Measurements from ENCODE around the gene NR0B2.

DNA sequence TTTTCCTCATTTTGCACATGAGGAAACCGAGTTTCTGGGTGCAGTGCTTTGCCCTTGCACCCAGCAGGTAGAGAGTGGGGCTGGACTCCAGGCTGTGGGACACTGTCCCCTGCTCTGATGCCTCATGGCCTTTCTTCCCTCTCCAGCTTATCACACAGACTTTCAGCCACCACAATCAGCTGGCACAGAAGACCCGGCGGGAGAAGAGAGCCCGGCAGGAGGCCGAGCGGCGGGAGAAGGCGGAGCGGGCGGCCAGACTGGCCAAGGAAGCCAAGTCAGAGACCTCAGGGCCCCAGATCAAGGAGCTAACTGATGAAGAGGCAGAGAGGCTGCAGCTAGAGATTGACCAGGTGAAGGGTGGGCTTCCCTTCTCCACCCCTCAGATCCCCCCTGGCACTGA is 27.5 kb upstream of the NR0B2 start:
- TF ChIP-seq, protein P1, sequence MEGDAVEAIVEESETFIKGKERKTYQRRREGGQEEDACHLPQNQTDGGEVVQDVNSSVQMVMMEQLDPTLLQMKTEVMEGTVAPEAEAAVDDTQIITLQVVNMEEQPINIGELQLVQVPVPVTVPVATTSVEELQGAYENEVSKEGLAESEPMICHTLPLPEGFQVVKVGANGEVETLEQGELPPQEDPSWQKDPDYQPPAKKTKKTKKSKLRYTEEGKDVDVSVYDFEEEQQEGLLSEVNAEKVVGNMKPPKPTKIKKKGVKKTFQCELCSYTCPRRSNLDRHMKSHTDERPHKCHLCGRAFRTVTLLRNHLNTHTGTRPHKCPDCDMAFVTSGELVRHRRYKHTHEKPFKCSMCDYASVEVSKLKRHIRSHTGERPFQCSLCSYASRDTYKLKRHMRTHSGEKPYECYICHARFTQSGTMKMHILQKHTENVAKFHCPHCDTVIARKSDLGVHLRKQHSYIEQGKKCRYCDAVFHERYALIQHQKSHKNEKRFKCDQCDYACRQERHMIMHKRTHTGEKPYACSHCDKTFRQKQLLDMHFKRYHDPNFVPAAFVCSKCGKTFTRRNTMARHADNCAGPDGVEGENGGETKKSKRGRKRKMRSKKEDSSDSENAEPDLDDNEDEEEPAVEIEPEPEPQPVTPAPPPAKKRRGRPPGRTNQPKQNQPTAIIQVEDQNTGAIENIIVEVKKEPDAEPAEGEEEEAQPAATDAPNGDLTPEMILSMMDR (IDR thresholded peaks at IDR 0.05): no peak
- no peak for TF ChIP-seq ZFX (IDR thresholded peaks at IDR 0.05; ENCODE audit: borderline replicate concordance)
